ENCODE measurements around the gene HPCAL1. TPM values are rescaled to one million over a fixed set of nuclear protein-coding genes. Genes with fewer than 3 reads are reported as not detected.

Gene HPCAL1
- total and polyA plus RNA-seq, 12 donors, result 17.4 to 118 (median 61.3) TPM

DNA sequence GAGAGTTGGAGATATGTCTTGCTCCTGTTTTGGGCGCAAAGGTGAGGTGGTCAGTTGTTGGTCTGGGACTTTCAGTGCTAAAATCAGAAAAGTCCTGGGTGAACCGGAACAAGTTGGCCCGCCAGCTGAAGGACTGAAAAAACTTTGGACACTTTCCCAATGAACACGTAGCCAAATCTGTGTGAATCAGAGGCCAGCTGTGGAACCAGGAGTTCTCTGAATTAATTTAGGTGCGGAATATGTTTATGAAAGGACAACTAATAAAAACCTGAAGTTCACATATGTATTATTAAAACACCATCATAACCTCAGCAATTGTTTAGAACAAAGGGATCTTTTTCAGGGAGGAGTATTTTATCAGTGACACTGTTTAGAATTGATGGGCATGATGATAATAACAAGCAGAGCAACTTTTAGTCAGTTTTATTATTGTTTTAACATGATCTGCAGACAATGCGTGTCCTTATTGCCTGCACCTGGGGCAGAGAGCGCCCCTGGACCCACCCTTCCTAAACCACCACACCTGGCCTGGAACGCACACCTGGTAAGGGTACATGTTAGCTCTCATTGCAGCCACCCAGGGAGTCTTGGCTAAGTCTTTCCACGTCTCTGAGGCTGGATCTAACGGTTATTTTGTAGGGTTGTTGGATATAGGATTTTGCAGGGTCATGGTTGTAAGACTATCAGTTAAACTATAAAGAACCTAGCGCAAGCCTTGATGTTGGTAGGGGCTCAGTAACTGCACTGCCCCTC, 155.3 kb downstream of the HPCAL1 start:
- Histone ChIP-seq H3K36me3 (replicated peaks in 1 of 2) (no peaks in the 10 kb centered on the region), H3K27ac (no peak overlapping the region), H3K27me3 (peaks cover 4% of the 10 kb centered on the region), H3K9me3 (replicated peaks in 1 of 3) (no peaks in the 10 kb centered on the region), H3K4me3 (no peak overlapping the region), H3K4me1 (replicated peaks in 1 of 2) (peaks cover 0 to 4% of the 10 kb centered on the region in 2 donors)
- intact Hi-C loops (cut with DNase I), result no loop called here
- TF ChIP-seq POLR2A (IDR thresholded peaks at IDR 0.05), result no peak
- TF ChIP-seq, protein P1, sequence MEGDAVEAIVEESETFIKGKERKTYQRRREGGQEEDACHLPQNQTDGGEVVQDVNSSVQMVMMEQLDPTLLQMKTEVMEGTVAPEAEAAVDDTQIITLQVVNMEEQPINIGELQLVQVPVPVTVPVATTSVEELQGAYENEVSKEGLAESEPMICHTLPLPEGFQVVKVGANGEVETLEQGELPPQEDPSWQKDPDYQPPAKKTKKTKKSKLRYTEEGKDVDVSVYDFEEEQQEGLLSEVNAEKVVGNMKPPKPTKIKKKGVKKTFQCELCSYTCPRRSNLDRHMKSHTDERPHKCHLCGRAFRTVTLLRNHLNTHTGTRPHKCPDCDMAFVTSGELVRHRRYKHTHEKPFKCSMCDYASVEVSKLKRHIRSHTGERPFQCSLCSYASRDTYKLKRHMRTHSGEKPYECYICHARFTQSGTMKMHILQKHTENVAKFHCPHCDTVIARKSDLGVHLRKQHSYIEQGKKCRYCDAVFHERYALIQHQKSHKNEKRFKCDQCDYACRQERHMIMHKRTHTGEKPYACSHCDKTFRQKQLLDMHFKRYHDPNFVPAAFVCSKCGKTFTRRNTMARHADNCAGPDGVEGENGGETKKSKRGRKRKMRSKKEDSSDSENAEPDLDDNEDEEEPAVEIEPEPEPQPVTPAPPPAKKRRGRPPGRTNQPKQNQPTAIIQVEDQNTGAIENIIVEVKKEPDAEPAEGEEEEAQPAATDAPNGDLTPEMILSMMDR (IDR thresholded peaks at IDR 0.05), result no peak
- WGBS, 4 donors, result 51 to 59% (median 54%) methylated on average over 11 of the region's 11 CpGs
- peak; percentile 28 to 66 (median 55) for DNase-seq

DNA sequence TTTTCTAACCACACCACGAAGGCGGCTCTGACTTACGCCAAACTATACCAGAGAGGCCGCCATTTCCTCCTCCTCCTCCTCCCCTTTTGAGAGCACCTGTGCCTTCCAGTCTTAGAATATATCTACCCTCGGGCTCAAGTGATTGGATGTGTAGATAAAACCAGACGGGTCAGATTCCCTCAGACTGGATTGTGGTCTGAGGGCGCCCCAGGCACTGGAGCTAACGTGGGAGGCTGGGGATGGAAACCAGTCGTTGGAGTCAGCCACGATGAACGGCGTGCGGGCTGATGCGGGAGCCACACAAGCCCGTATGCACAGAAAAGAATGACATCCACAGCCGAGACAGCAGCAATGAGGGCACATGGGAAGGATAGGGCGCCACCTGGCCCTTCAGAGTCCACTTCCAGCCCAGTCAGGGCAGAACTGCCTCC, 157.7 kb downstream of the HPCAL1 start:
- intact Hi-C loops (cut with DNase I), result no loop called here
- DNase-seq, result no peak

DNA sequence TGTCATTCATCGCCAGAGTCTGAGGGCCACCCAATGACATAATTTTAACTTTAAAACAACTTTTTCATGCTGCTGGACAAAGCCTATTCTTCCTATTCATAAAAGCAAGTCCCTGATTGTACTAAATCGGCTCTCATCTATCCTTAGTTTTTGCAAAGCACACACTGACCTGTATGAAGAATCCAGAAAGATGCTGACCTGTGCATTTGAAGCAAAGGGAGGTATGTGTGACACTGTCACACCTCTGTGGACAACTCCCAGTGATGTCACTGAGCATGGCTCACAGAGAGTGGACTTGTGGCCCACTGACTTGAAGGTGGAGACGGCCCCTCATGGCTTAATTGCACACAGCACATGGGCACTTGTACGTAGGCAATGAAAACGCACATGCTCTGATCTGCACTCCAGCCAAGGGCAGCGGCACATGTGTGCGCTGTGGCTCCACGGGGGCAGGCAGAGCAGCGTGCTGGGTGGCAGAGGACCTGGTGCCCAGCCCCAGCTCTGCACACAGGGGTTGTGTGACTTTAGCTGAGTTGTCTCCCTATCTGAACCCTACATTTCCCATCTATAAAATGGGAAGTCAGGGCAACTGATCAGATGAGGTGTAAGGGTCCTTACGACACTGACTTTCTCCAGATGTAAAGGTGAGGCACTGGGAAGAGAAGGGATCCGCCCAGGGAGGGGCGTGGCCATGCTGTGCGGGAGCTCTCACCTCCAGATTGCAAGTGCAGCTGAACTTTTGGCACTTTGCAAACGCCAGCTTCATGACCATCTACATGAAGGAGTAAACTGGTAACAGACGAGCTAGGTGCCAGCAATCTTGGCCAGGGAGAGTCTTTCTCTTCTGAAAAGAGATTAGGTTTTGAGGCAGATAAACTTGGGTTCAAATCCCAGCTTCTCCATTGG, 159.7 kb downstream of the HPCAL1 start:
- 58 to 63% (median 60%) methylated on average over 14 to 15 of the region's 15 CpGs for WGBS, 4 donors
- Histone ChIP-seq H3K36me3 (replicated peaks in 1 of 2) (no peaks in the 10 kb centered on the region), H3K9me3 (replicated peaks in 1 of 3) (no peaks in the 10 kb centered on the region), H3K27me3 (peaks cover 4% of the 10 kb centered on the region), H3K27ac (no peak overlapping the region), H3K4me1 (replicated peaks in 1 of 2) (peaks cover 0 to 4% of the 10 kb centered on the region in 2 donors), H3K4me3 (no peak overlapping the region)
- intact Hi-C loops (cut with DNase I), result no loop called here
- no peak for TF ChIP-seq POLR2A (IDR thresholded peaks at IDR 0.05)
- TF ChIP-seq, protein P1 (IDR thresholded peaks at IDR 0.05), result no peak
- peak in 1 of 7 donors; percentile 1 for DNase-seq

More for the DNA sequence above, 157.7 kb downstream of the HPCAL1 start:
- H3K4me1 ChIP-seq (replicated peaks in 1 of 2), result peaks cover 0 to 4% of the 10 kb centered on the region in 2 donors
- no peaks in the 10 kb centered on the region for H3K9me3 ChIP-seq (replicated peaks in 1 of 3)
- WGBS, 4 donors, result 80 to 83% (median 81%) methylated on average over 17 of the region's 17 CpGs
- peaks cover 4% of the 10 kb centered on the region for H3K27me3 ChIP-seq
- no peak overlapping the region for H3K4me3 ChIP-seq
- H3K36me3 ChIP-seq (replicated peaks in 1 of 2), result no peaks in the 10 kb centered on the region
- H3K27ac ChIP-seq, result no peak overlapping the region
- TF ChIP-seq, protein P1 (IDR thresholded peaks at IDR 0.05), result no peak
- TF ChIP-seq POLR2A (IDR thresholded peaks at IDR 0.05), result no peak

DNA sequence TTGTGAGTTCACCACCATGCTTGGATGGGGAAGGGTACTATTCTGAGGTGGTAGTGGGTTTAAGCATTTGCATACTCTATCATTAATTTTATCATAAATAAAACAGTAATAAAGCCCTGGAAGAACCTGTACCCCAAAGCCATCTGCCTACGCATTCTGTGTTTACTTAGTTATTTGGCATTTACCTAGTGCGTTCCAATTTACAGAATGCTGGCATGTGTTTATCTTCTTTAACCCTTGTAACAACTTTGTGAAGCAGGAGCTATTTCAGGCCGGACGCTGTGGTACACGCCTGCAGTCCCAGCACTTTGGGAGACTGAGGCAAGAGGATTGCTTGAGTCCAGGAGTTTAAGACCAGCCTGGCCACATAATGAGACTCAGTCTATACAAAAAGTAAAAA, 163.2 kb downstream of the HPCAL1 start:
- H3K36me3 ChIP-seq (replicated peaks in 1 of 2), result no peaks in the 10 kb centered on the region
- no peak for DNase-seq
- no peak for TF ChIP-seq POLR2A (IDR thresholded peaks at IDR 0.05)
- TF ChIP-seq, protein P1 (IDR thresholded peaks at IDR 0.05), result no peak
- no peaks in the 10 kb centered on the region for H3K9me3 ChIP-seq (replicated peaks in 1 of 3)
- intact Hi-C loops (cut with DNase I), result no loop called here
- H3K27me3 ChIP-seq, result no peaks in the 10 kb centered on the region
- no peak overlapping the region for H3K27ac ChIP-seq
- WGBS, 4 donors, result 90 to 95% (median 93%) methylated on average over 5 of the region's 5 CpGs
- H3K4me3 ChIP-seq, result no peak overlapping the region
- no peaks in the 10 kb centered on the region for H3K4me1 ChIP-seq (replicated peaks in 1 of 2)

Measured in adrenal gland (tissue), 12 donors.